ENCODE measurements around the gene MUC12. TPM values are rescaled to one million over a fixed set of nuclear protein-coding genes. Genes with fewer than 3 reads are reported as not detected.

Gene MUC12
- total and polyA plus RNA-seq, 2 of the 13 experiments (the other 11 are each of a cell fraction or from before 2014, with no cell fraction given) = not detected

DNA sequence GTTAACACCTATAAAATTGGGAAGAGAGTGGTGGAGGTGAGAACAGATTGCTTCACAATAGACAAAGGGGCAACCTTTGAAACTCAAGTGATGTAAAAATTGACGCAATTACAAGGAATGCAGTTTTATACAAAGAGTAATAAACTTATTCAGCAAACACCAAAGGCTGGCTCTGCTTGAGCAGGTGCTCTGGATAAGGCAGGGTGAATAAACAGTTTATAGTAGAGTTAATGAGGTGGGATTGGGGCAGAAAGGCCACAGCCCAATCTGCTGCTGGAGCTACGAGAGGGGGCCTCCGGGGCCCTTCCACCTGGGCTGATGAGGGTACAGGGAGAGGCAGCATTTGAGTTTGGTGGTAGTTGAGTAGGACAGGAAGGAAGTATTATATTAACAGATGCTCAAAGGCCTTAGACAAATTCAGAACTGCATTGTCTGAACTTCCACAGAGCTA lies 6.0 kb downstream of the MUC12 start (continued):
- TF ChIP-seq, protein P1, sequence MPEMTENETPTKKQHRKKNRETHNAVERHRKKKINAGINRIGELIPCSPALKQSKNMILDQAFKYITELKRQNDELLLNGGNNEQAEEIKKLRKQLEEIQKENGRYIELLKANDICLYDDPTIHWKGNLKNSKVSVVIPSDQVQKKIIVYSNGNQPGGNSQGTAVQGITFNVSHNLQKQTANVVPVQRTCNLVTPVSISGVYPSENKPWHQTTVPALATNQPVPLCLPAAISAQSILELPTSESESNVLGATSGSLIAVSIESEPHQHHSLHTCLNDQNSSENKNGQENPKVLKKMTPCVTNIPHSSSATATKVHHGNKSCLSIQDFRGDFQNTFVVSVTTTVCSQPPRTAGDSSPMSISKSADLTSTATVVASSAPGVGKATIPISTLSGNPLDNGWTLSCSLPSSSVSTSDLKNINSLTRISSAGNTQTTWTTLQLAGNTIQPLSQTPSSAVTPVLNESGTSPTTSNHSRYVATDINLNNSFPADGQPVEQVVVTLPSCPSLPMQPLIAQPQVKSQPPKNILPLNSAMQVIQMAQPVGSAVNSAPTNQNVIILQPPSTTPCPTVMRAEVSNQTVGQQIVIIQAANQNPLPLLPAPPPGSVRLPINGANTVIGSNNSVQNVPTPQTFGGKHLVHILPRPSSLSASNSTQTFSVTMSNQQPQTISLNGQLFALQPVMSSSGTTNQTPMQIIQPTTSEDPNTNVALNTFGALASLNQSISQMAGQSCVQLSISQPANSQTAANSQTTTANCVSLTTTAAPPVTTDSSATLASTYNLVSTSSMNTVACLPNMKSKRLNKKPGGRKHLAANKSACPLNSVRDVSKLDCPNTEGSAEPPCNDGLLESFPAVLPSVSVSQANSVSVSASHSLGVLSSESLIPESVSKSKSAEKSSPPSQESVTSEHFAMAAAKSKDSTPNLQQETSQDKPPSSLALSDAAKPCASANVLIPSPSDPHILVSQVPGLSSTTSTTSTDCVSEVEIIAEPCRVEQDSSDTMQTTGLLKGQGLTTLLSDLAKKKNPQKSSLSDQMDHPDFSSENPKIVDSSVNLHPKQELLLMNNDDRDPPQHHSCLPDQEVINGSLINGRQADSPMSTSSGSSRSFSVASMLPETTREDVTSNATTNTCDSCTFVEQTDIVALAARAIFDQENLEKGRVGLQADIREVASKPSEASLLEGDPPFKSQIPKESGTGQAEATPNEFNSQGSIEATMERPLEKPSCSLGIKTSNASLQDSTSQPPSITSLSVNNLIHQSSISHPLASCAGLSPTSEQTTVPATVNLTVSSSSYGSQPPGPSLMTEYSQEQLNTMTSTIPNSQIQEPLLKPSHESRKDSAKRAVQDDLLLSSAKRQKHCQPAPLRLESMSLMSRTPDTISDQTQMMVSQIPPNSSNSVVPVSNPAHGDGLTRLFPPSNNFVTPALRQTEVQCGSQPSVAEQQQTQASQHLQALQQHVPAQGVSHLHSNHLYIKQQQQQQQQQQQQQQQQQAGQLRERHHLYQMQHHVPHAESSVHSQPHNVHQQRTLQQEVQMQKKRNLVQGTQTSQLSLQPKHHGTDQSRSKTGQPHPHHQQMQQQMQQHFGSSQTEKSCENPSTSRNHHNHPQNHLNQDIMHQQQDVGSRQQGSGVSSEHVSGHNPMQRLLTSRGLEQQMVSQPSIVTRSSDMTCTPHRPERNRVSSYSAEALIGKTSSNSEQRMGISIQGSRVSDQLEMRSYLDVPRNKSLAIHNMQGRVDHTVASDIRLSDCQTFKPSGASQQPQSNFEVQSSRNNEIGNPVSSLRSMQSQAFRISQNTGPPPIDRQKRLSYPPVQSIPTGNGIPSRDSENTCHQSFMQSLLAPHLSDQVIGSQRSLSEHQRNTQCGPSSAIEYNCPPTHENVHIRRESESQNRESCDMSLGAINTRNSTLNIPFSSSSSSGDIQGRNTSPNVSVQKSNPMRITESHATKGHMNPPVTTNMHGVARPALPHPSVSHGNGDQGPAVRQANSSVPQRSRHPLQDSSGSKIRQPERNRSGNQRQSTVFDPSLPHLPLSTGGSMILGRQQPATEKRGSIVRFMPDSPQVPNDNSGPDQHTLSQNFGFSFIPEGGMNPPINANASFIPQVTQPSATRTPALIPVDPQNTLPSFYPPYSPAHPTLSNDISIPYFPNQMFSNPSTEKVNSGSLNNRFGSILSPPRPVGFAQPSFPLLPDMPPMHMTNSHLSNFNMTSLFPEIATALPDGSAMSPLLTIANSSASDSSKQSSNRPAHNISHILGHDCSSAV (CRISPR knock-in tag; IDR thresholded peaks at IDR 0.05; ENCODE audit: borderline replicate concordance) = no peak
- TF ChIP-seq FOSL2 (CRISPR knock-in tag; IDR thresholded peaks at IDR 0.05) = no peak

DNA sequence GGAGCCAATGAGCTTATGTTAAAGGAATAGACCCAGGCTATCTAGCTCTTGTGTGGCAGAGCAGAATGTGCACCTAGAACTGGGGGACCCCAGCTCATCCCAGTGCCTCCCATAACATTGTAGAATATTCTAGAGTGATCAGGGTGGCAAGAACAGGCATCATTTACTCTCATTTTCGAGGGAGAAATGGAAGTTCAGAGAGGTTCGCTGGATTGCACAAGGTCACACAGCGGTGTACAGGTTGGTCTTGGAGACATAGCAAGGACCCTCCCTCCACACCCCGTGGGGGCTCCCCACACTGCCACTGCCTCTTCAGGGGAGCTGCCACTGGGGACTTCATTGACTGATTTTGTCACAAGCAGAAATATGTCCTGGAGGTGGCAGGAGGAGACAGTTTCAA lies 8.9 kb downstream of the MUC12 start:
- H3K27ac ChIP-seq (ENCODE audit: extremely low read length, insufficient read depth, low read length) = no peak overlapping the region
- H3K9me3 ChIP-seq (ENCODE audit: low read length) = peaks cover 5% of the 10 kb centered on the region; the same call in 1 of the 2 replicates
- no peak for TF ChIP-seq ZNF333 (CRISPR knock-in tag; IDR thresholded peaks at IDR 0.05; ENCODE audit: borderline replicate concordance)
- TF ChIP-seq MTA3 (CRISPR knock-in tag; IDR thresholded peaks at IDR 0.05) = no peak
- TF ChIP-seq, protein P2, sequence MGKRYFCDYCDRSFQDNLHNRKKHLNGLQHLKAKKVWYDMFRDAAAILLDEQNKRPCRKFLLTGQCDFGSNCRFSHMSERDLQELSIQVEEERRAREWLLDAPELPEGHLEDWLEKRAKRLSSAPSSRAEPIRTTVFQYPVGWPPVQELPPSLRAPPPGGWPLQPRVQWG (CRISPR knock-in tag; IDR thresholded peaks at IDR 0.05; ENCODE audit: borderline replicate concordance, low read depth) = no peak
- TF ChIP-seq ZNF768 (CRISPR knock-in tag; IDR thresholded peaks at IDR 0.05) = peak; percentile 89
- no peak for TF ChIP-seq SMARCC2 (IDR thresholded peaks at IDR 0.05)
- no peak for TF ChIP-seq CC2D1A (CRISPR knock-in tag; IDR thresholded peaks at IDR 0.05)
- TF ChIP-seq ZNF251 (CRISPR knock-in tag; IDR thresholded peaks at IDR 0.05) = no peak
- no peak for TF ChIP-seq MXD4 (CRISPR knock-in tag; IDR thresholded peaks at IDR 0.05)
- POLR2A ChIA-PET = no interaction called here
- H3K36me3 ChIP-seq (replicated peaks in 1 of 2; ENCODE audit: control insufficient read depth in 1 of 2, insufficient read depth in 2 of 2, low read length in 2 of 2) = no peaks in the 10 kb centered on the region
- BruUV-seq (replicated peaks) = no TSS peak
- in situ Hi-C loops (cut with HindIII; ENCODE audit: extremely low pct_ligation_motif_present, low pct_unique_long_range_greater_than_20kb) = no loop called here
- no peak overlapping the region for H3K4me2 ChIP-seq (ENCODE audit: low read depth, low read length)
- H3K9ac ChIP-seq (ENCODE audit: insufficient read depth, low read depth, low read length) = no peak overlapping the region
- intact Hi-C loops (cut with micrococcal nuclease; ENCODE audit: unreplicated experiment) = no loop called here
- H4K20me1 ChIP-seq (ENCODE audit: insufficient read depth, low read length) = no peaks in the 10 kb centered on the region
- H3K4me1 ChIP-seq (ENCODE audit: insufficient read depth, low read length) = no peaks in the 10 kb centered on the region
- no peaks in the 10 kb centered on the region for H3K79me2 ChIP-seq (ENCODE audit: insufficient read depth, low read length)
- FAIRE-seq = no peak
- WGBS (ENCODE audit: low lambda C conversion rate) = 45% methylated on average over 4 of the region's 4 CpGs
- CTCF ChIA-PET (ENCODE audit: low intra/inter-chr PET ratio, low total read pairs) = no interaction called here
- no peak overlapping the region for H3K4me3 ChIP-seq (replicated peaks in 1 of 3; ENCODE audit: insufficient read depth in 1 of 3, low read depth in 2 of 3, low read length in 3 of 3)
- peaks cover 0 to 3% of the 10 kb centered on the region in 2 experiments; a peak in 1 of 5 replicates for H3K27me3 ChIP-seq (ENCODE audit: control insufficient read depth in 1 of 2, insufficient read depth in 2 of 2, low read length in 2 of 2)
- H2AFZ ChIP-seq (ENCODE audit: low read length) = no peak overlapping the region
- no peak for ATAC-seq
- DNase-seq (ENCODE audit: low spot score) = no peak

All from HepG2 (cell line).